GM12875 (cell line): ENCODE data around the gene TTC19.

ENCODE experiments used
- H3K4me3 ChIP-seq: one replicate; pipeline ENCODE4 v1.5.1; 2011; ENCODE audit warnings: low read depth, low read length, control low read depth
- CTCF ChIP-seq: IDR thresholded peaks from 2 replicates; pipeline ENCODE4 v1.5.1; 2011; ENCODE audit warnings: low read depth, mild to moderate bottlenecking, control low read depth, inconsistent platforms, low read length, moderate library complexity, borderline replicate concordance; ENCODE audit not compliant: insufficient read depth

Gene TTC19

DNA sequence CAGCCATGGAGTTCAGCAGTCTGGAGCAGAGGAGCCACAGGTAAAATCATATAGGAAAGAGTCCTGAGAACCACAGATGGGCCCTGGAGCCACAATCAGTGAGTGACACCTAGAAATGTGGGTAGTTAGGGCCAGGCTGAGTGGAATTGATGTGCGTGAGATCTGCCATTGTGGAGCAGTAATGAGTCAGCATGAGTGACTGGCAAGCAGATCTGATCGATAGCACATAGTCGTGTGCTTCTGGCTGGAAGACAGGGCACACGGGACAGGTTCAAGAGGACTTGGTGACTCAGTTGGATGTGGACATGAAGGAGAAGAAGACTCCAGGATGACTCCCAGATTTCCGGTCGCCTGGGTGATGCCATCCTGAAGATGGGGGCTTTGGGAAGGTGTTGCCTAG, 42.4 kb upstream of the TTC19 start:
- H3K4me3 ChIP-seq: no peak overlapping the region
- TF ChIP-seq CTCF: no peak

- no peak for TF ChIP-seq CTCF
- no peak overlapping the region for H3K4me3 ChIP-seq
These were observed 41.9 kb upstream of the TTC19 start for GRCh38 chr17:15957608-15958307.

DNA sequence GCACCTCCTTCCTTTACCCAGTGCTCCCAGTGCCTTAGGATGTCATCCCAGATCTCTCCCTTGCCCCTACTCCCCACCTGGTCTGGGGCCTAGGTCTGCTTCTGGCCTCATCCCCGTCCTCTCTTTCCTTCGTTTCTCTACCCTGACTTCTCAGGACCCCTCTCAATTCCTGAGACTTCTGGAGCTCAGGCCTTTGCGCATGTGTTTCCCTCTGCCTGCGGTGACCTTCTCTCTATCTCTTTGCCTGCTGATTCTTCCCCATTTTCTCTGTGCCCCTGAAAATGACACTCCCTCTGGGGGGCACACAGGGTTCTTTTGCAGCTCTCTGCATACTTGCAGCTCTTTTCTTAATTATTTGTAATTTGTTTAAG, 41.2 kb upstream of the TTC19 start:
- no peak overlapping the region for H3K4me3 ChIP-seq
- TF ChIP-seq CTCF: no peak

DNA sequence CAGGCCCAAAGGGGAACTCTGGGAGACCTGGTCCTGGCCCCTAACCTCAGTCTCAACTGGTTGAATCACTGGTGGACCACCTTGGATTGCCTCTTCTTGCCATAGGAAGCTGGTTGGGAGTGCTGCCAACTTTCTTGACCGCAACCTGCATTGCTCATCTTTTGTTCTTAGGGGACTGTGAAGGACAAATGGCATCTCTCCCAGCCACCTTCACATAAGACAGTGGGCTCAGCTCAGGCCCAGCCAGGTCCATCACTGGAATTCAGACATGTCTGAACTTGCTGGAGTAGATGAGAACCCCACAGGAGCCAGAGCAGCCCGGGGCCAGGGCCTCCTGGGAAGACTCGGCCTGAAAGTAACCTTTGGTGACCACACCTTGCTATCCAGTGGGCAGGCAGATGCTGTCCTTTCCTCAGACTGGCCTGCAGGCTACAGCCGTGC, 35.9 kb upstream of the TTC19 start:
- no peak overlapping the region for H3K4me3 ChIP-seq
- TF ChIP-seq CTCF: no peak

GRCh38 chr17:15965528-15965927, 34.1 kb upstream of the TTC19 start:
- H3K4me3 ChIP-seq: no peak overlapping the region
- TF ChIP-seq CTCF: no peak

GRCh38 chr17:15966183-15966878, 33.3 kb upstream of the TTC19 start:
- no peak overlapping the region for H3K4me3 ChIP-seq
- no peak for TF ChIP-seq CTCF

- no peak overlapping the region for H3K4me3 ChIP-seq
- TF ChIP-seq CTCF: no peak
These were observed 32.8 kb upstream of the TTC19 start for GRCh38 chr17:15966879-15967248.
